ENCODE results near the gene ATF6. TPM values are rescaled to one million over a fixed set of nuclear protein-coding genes. Genes with fewer than 3 reads are reported as not detected.

Gene ATF6
- total RNA-seq, 5 donors from 2014 or later (not counting 1 experiment from before 2014, with no cell fraction given) = 18.7 to 27.6 (median 21.9) TPM

GRCh38 chr1:161989108-161989507 is 223.0 kb downstream of the ATF6 start:
- DNase-seq (no peak), ATAC-seq (replicated peaks in 1 of 4) (no peak)
- Histone ChIP-seq H3K27ac (ENCODE audit: low read length) (no peak overlapping the region), H3K4me1 (ENCODE audit: control insufficient read depth in 1 of 2, extremely low read depth in 1 of 2, insufficient read depth in 2 of 2, low read length in 2 of 2) (no peaks in the 10 kb centered on the region), H3K36me3 (ENCODE audit: control insufficient read depth in 2 of 2, extremely low read depth in 1 of 2, insufficient read depth in 1 of 2, low read length in 1 of 2) (no peaks in the 10 kb centered on the region), H3K9me3 (no peaks in the 10 kb centered on the region), H3K27me3 (replicated peaks in 1 of 2; ENCODE audit: control insufficient read depth in 2 of 2, extremely low read depth in 1 of 2, insufficient read depth in 2 of 2, low read length in 1 of 2) (peaks cover 0 to 8% of the 10 kb centered on the region in 2 experiments), H3K4me3 (ENCODE audit: control insufficient read depth in 1 of 2, extremely low read depth in 1 of 2, low read length in 1 of 2) (no peak overlapping the region)
- H3K4me1 Mint-ChIP-seq = no peaks in the 10 kb centered on the region
- H3K36me3 Mint-ChIP-seq = peaks cover 5% of the 10 kb centered on the region
- peaks cover 0 to 7% (median 5%) of the 10 kb centered on the region in 3 donors for H3K9me3 Mint-ChIP-seq
- H3K27me3 Mint-ChIP-seq = peaks cover 0 to 11% of the 10 kb centered on the region in 2 donors
- ChIA-PET CTCF (no interaction called here), POLR2A (no interaction called here)
- no peak overlapping the region for H3K27ac Mint-ChIP-seq
- no peak overlapping the region for H3K4me3 Mint-ChIP-seq

GRCh38 chr1:161989786-161990185 is 223.7 kb downstream of the ATF6 start:
- Histone ChIP-seq H3K36me3 (ENCODE audit: control insufficient read depth in 2 of 2, extremely low read depth in 1 of 2, insufficient read depth in 1 of 2, low read length in 1 of 2) (no peaks in the 10 kb centered on the region), H3K27ac (ENCODE audit: low read length) (no peak overlapping the region), H3K4me1 (ENCODE audit: control insufficient read depth in 1 of 2, extremely low read depth in 1 of 2, insufficient read depth in 2 of 2, low read length in 2 of 2) (no peaks in the 10 kb centered on the region), H3K27me3 (replicated peaks in 1 of 2; ENCODE audit: control insufficient read depth in 2 of 2, extremely low read depth in 1 of 2, insufficient read depth in 2 of 2, low read length in 1 of 2) (peaks cover 0 to 10% of the 10 kb centered on the region in 2 experiments), H3K4me3 (ENCODE audit: control insufficient read depth in 1 of 2, extremely low read depth in 1 of 2, low read length in 1 of 2) (no peak overlapping the region), H3K9me3 (no peaks in the 10 kb centered on the region)
- peaks cover 5% of the 10 kb centered on the region for H3K36me3 Mint-ChIP-seq
- no peak overlapping the region for H3K4me3 Mint-ChIP-seq
- CTCF ChIA-PET = no interaction called here
- peaks cover 0 to 11% of the 10 kb centered on the region in 2 donors for H3K27me3 Mint-ChIP-seq
- no peak overlapping the region for H3K27ac Mint-ChIP-seq
- ATAC-seq (replicated peaks in 1 of 4) (no peak), DNase-seq (no peak)
- no peaks in the 10 kb centered on the region for H3K4me1 Mint-ChIP-seq
- peaks cover 0 to 7% (median 5%) of the 10 kb centered on the region in 3 donors for H3K9me3 Mint-ChIP-seq
- 83% methylated on average over 1 of the region's 5 CpGs for WGBS (ENCODE audit: insufficient coverage)
- POLR2A ChIA-PET = interaction anchor here in 1 of 2 donors (0.6 kb wide), 1 partner anchor 392 kb away, joined by 4 read pairs; no protein-coding TSS in a partner anchor

- no peak overlapping the region for H3K27ac ChIP-seq (ENCODE audit: low read length)
- DNase-seq (no peak), ATAC-seq (replicated peaks in 1 of 4) (no peak)
- no peaks in the 10 kb centered on the region for H3K9me3 Mint-ChIP-seq
- no peak overlapping the region for H3K27ac Mint-ChIP-seq
- H3K4me1 ChIP-seq (ENCODE audit: control insufficient read depth in 1 of 2, extremely low read depth in 1 of 2, insufficient read depth in 2 of 2, low read length in 2 of 2) = no peaks in the 10 kb centered on the region
- H3K27me3 Mint-ChIP-seq = peaks cover 0 to 7% of the 10 kb centered on the region in 2 donors
- peaks cover 0 to 20% of the 10 kb centered on the region in 2 experiments for H3K27me3 ChIP-seq (replicated peaks in 1 of 2; ENCODE audit: control insufficient read depth in 2 of 2, extremely low read depth in 1 of 2, insufficient read depth in 2 of 2, low read length in 1 of 2)
- H3K36me3 ChIP-seq (ENCODE audit: control insufficient read depth in 2 of 2, extremely low read depth in 1 of 2, insufficient read depth in 1 of 2, low read length in 1 of 2) = no peaks in the 10 kb centered on the region
- ChIA-PET CTCF (no interaction called here), POLR2A (no interaction called here)
- H3K4me3 Mint-ChIP-seq = no peak overlapping the region
- 81% methylated on average over 8 of the region's 11 CpGs for WGBS (ENCODE audit: insufficient coverage)
- no peaks in the 10 kb centered on the region for H3K36me3 Mint-ChIP-seq
- H3K4me1 Mint-ChIP-seq = no peaks in the 10 kb centered on the region
- no peaks in the 10 kb centered on the region for H3K9me3 ChIP-seq
- no peak overlapping the region for H3K4me3 ChIP-seq (ENCODE audit: control insufficient read depth in 1 of 2, extremely low read depth in 1 of 2, low read length in 1 of 2)
Measured at GRCh38 chr1:161993576-161993975, 227.5 kb downstream of the ATF6 start.

- CTCF ChIA-PET = no interaction called here
Measured at GRCh38 chr1:161994175-161994668, 228.1 kb downstream of the ATF6 start.

GRCh38 chr1:161997152-161997551 is 231.0 kb downstream of the ATF6 start:
- DNase-seq (no peak), ATAC-seq (replicated peaks in 1 of 4) (no peak)
- Histone ChIP-seq H3K36me3 (ENCODE audit: control insufficient read depth in 2 of 2, extremely low read depth in 1 of 2, insufficient read depth in 1 of 2, low read length in 1 of 2) (no peaks in the 10 kb centered on the region), H3K27me3 (replicated peaks in 1 of 2; ENCODE audit: control insufficient read depth in 2 of 2, extremely low read depth in 1 of 2, insufficient read depth in 2 of 2, low read length in 1 of 2) (peaks cover 0 to 23% of the 10 kb centered on the region in 2 experiments), H3K4me1 (ENCODE audit: control insufficient read depth in 1 of 2, extremely low read depth in 1 of 2, insufficient read depth in 2 of 2, low read length in 2 of 2) (no peaks in the 10 kb centered on the region), H3K27ac (ENCODE audit: low read length) (no peak overlapping the region), H3K9me3 (no peaks in the 10 kb centered on the region), H3K4me3 (ENCODE audit: control insufficient read depth in 1 of 2, extremely low read depth in 1 of 2, low read length in 1 of 2) (no peak overlapping the region)
- Mint-ChIP-seq H3K4me1 (no peaks in the 10 kb centered on the region), H3K4me3 (no peak overlapping the region), H3K27ac (no peak overlapping the region), H3K9me3 (no peaks in the 10 kb centered on the region), H3K36me3 (no peaks in the 10 kb centered on the region), H3K27me3 (peaks cover 0 to 3% of the 10 kb centered on the region in 2 donors)
- WGBS (ENCODE audit: insufficient coverage) = 80% methylated on average over 1 of the region's 1 CpG
- POLR2A ChIA-PET = no interaction called here
- CTCF ChIA-PET = no interaction called here

More at GRCh38 chr1:161994175-161994668, 228.1 kb downstream of the ATF6 start:
- H3K9me3 ChIP-seq = no peaks in the 10 kb centered on the region
- Mint-ChIP-seq H3K4me3 (no peak overlapping the region), H3K27me3 (peaks cover 0 to 3% of the 10 kb centered on the region in 2 donors), H3K36me3 (no peaks in the 10 kb centered on the region), H3K27ac (no peak overlapping the region), H3K9me3 (no peaks in the 10 kb centered on the region), H3K4me1 (no peaks in the 10 kb centered on the region)
- H3K4me3 ChIP-seq (ENCODE audit: control insufficient read depth in 1 of 2, extremely low read depth in 1 of 2, low read length in 1 of 2) = no peak overlapping the region
- H3K27me3 ChIP-seq (replicated peaks in 1 of 2; ENCODE audit: control insufficient read depth in 2 of 2, extremely low read depth in 1 of 2, insufficient read depth in 2 of 2, low read length in 1 of 2) = peaks cover 0 to 20% of the 10 kb centered on the region in 2 experiments
- DNase-seq (no peak), ATAC-seq (replicated peaks in 1 of 4) (no peak)
- 86% methylated on average over 5 of the region's 9 CpGs for WGBS (ENCODE audit: insufficient coverage)
- H3K4me1 ChIP-seq (ENCODE audit: control insufficient read depth in 1 of 2, extremely low read depth in 1 of 2, insufficient read depth in 2 of 2, low read length in 2 of 2) = no peaks in the 10 kb centered on the region
- POLR2A ChIA-PET = no interaction called here
- no peak overlapping the region for H3K27ac ChIP-seq (ENCODE audit: low read length)
- no peaks in the 10 kb centered on the region for H3K36me3 ChIP-seq (ENCODE audit: control insufficient read depth in 2 of 2, extremely low read depth in 1 of 2, insufficient read depth in 1 of 2, low read length in 1 of 2)

GRCh38 chr1:161998811-161999210 is 232.7 kb downstream of the ATF6 start:
- Mint-ChIP-seq H3K27me3 (peaks cover 0 to 3% of the 10 kb centered on the region in 2 donors), H3K4me3 (no peak overlapping the region), H3K36me3 (no peaks in the 10 kb centered on the region), H3K9me3 (no peaks in the 10 kb centered on the region), H3K27ac (no peak overlapping the region), H3K4me1 (peaks cover 0 to 7% (median 0%) of the 10 kb centered on the region in 3 donors)
- DNase-seq = no peak
- ChIA-PET POLR2A (no interaction called here), CTCF (no interaction called here)
- H3K27ac ChIP-seq (ENCODE audit: low read length) = no peak overlapping the region
- no peaks in the 10 kb centered on the region for H3K36me3 ChIP-seq (ENCODE audit: control insufficient read depth in 2 of 2, extremely low read depth in 1 of 2, insufficient read depth in 1 of 2, low read length in 1 of 2)
- H3K4me1 ChIP-seq (ENCODE audit: control insufficient read depth in 1 of 2, extremely low read depth in 1 of 2, insufficient read depth in 2 of 2, low read length in 2 of 2) = no peaks in the 10 kb centered on the region
- peaks cover 0 to 27% of the 10 kb centered on the region in 2 experiments for H3K27me3 ChIP-seq (replicated peaks in 1 of 2; ENCODE audit: control insufficient read depth in 2 of 2, extremely low read depth in 1 of 2, insufficient read depth in 2 of 2, low read length in 1 of 2)
- H3K9me3 ChIP-seq = no peaks in the 10 kb centered on the region
- 91% methylated on average over 4 of the region's 5 CpGs for WGBS (ENCODE audit: insufficient coverage)
- no peak for ATAC-seq (replicated peaks in 1 of 4)
- no peak overlapping the region for H3K4me3 ChIP-seq (ENCODE audit: control insufficient read depth in 1 of 2, extremely low read depth in 1 of 2, low read length in 1 of 2)
